SU-DHL-6 (cell line): Measurements from ENCODE around the gene PPARG.

ENCODE experiments used
- H2AFZ ChIP-seq: fragments of 200-600 bp; sonication (generic); 2 replicates; pipeline ENCODE4 v1.6.1; 2014; ENCODE audit warnings: low read depth, mild to moderate bottlenecking, moderate library complexity, mixed read lengths, antibody characterized with exemption, low read length; ENCODE audit not compliant: severe bottlenecking
- H3F3A ChIP-seq: fragments of 200-600 bp; shearing (Covaris generic); 2 replicates; pipeline ENCODE4 v1.6.0; 2016; ENCODE audit warnings: antibody characterized with exemption, mild to moderate bottlenecking; ENCODE audit not compliant: insufficient read depth
- H3K27ac ChIP-seq: fragments of 200-600 bp; sonication (generic); 2 replicates; pipeline ENCODE4 v1.5.1; 2016; ENCODE audit warnings: low read depth, mild to moderate bottlenecking, low read length, moderate library complexity, mixed read lengths
- H3K27me3 ChIP-seq: fragments of 200-600 bp; sonication (generic), shearing (Covaris generic); 2 replicates; pipeline ENCODE4 v1.6.0; 2014; ENCODE audit warnings: mild to moderate bottlenecking, low read length
- H3K36me3 ChIP-seq: fragments of 200-600 bp; sonication (generic); 2 replicates; pipeline ENCODE4 v1.6.1; 2014; ENCODE audit warnings: mild to moderate bottlenecking, low read length, mixed read lengths
- H3K4me2 ChIP-seq: fragments of 300-600, 200-600 bp; shearing (Covaris generic), sonication (generic); 2 replicates; pipeline ENCODE4 v1.6.0; 2014; ENCODE audit warnings: low read length, low read depth, mild to moderate bottlenecking; ENCODE audit not compliant: poor library complexity, severe bottlenecking
- H3K4me3 ChIP-seq: fragments of 200-600 bp; sonication (generic); 2 replicates; pipeline ENCODE4 v1.5.1; 2014; ENCODE audit warnings: antibody characterized with exemption, low read length, mild to moderate bottlenecking, mixed read lengths; ENCODE audit not compliant: insufficient read depth, poor library complexity, severe bottlenecking
- H3K79me2 ChIP-seq: fragments of 200-600 bp; sonication (generic); 2 replicates; pipeline ENCODE4 v1.6.1; 2014; ENCODE audit warnings: mild to moderate bottlenecking, low read length, moderate library complexity; ENCODE audit not compliant: insufficient read depth
- H3K9ac ChIP-seq: fragments of 200-600 bp; sonication (generic); 2 replicates; pipeline ENCODE4 v1.7.0; 2014; ENCODE audit warnings: mild to moderate bottlenecking, low read length
- H3K9me2 ChIP-seq: fragments of 200-600 bp; sonication (generic); replicated peaks from 2 replicates; pipeline ENCODE4 v1.6.1; 2014; ENCODE audit warnings: low read length; ENCODE audit not compliant: insufficient read depth
- H3K9me3 ChIP-seq: fragments of 200-600 bp; sonication (generic); 2 replicates; pipeline ENCODE4 v1.6.1; 2014; ENCODE audit warnings: low read length, mixed read lengths; ENCODE audit not compliant: insufficient read depth
- H4K20me1 ChIP-seq: fragments of 200-600 bp; sonication (generic); 2 replicates; pipeline ENCODE4 v1.6.1; 2014; ENCODE audit warnings: low read depth, mild to moderate bottlenecking, antibody characterized with exemption, low read length, moderate library complexity, mixed read lengths
- EZH2phosphoT487 ChIP-seq: fragments of 200-600 bp; sonication (generic), shearing (Covaris generic); conservative IDR thresholded peaks from 2 replicates; pipeline ENCODE4 v1.6.1; 2018; ENCODE audit warnings: mild to moderate bottlenecking, antibody characterized with exemption, low read length, moderate library complexity, mixed read lengths
- TF ChIP-seq, protein P1 (sequence below): fragments of 200-600 bp; sonication (generic); IDR thresholded peaks from one replicate; pipeline ENCODE4 v1.5.1; 2017; ENCODE audit warnings: antibody characterized with exemption, mild to moderate bottlenecking, low read length, moderate library complexity; ENCODE audit not compliant: insufficient read depth, poor library complexity, severe bottlenecking

Gene PPARG

DNA sequence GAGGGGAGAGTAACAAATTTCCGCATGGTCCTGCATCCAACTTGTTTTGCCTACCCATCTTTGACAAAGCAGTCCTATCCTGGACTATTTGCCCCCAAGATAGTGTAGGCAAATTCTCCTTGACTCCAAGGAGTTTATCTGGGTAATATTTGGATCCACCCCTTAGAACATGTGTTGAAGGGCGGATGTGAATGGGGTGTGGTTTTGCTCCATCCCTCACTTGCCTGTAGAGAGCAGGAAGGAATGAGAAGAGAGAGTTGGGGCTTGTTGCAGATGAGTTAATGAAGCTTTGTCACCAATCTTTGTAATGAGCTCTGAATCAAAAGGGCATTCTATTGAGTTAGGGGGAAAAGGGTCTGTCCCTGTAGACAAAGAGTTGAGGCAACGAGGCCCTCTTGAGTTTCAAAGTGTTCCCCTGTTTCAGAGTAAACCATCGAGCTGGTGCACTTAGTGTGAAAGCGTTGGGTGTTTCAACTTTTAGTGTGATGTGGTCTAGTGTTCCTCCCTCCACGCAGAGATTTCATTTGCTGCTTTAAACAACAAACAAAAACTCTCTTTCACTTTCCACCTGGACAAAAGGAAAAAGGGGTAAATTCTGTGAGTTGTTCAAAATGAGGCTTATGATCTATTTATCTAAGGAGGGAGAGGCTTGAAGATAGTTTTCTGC is 42.2 kb upstream of the PPARG start:
- H3F3A ChIP-seq = no peaks in the 10 kb centered on the region
- H3K9ac ChIP-seq = no peak overlapping the region
- no peaks in the 10 kb centered on the region for H3K27me3 ChIP-seq
- H3K9me3 ChIP-seq = 0 out of 2 replicates have a peak, but pooled peaks cover 9% of the 10 kb centered on the region
- no peaks in the 10 kb centered on the region for H4K20me1 ChIP-seq
- no peaks in the 10 kb centered on the region for H3K36me3 ChIP-seq
- TF ChIP-seq, protein P1, sequence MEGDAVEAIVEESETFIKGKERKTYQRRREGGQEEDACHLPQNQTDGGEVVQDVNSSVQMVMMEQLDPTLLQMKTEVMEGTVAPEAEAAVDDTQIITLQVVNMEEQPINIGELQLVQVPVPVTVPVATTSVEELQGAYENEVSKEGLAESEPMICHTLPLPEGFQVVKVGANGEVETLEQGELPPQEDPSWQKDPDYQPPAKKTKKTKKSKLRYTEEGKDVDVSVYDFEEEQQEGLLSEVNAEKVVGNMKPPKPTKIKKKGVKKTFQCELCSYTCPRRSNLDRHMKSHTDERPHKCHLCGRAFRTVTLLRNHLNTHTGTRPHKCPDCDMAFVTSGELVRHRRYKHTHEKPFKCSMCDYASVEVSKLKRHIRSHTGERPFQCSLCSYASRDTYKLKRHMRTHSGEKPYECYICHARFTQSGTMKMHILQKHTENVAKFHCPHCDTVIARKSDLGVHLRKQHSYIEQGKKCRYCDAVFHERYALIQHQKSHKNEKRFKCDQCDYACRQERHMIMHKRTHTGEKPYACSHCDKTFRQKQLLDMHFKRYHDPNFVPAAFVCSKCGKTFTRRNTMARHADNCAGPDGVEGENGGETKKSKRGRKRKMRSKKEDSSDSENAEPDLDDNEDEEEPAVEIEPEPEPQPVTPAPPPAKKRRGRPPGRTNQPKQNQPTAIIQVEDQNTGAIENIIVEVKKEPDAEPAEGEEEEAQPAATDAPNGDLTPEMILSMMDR = no peak
- TF ChIP-seq EZH2phosphoT487 = no peak
- no peak overlapping the region for H3K27ac ChIP-seq
- H3K4me3 ChIP-seq = no peak overlapping the region
- no peaks in the 10 kb centered on the region for H3K79me2 ChIP-seq
- H2AFZ ChIP-seq = no peak overlapping the region
- no peak overlapping the region for H3K4me2 ChIP-seq
- H3K9me2 ChIP-seq = no peaks in the 10 kb centered on the region

DNA sequence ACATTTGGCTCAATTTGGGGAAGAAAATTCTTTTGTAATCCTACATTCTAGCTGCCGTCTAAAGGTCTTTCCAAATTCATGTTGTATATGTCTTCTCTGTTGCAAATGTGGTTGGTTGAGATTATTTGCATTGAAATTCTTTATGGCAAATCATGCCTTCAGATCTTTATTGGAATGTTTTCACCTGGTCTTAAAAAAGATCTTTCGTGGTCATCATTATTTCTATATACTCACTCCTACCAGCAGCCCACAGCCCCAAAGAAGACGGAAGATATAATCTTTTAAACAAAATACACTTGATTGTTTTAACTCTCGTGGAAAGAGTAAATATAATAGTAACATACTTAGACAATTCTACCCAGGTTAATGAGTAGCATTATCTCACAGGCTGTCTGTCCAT is 41.5 kb upstream of the PPARG start:
- H3K9ac ChIP-seq = no peak overlapping the region
- no peaks in the 10 kb centered on the region for H3F3A ChIP-seq
- no peaks in the 10 kb centered on the region for H3K9me2 ChIP-seq
- H3K36me3 ChIP-seq = no peaks in the 10 kb centered on the region
- no peak overlapping the region for H3K4me3 ChIP-seq
- no peak overlapping the region for H3K4me2 ChIP-seq
- no peaks in the 10 kb centered on the region for H4K20me1 ChIP-seq
- TF ChIP-seq EZH2phosphoT487 = no peak
- TF ChIP-seq, protein P1 = no peak
- H3K27ac ChIP-seq = no peak overlapping the region
- 0 out of 2 replicates have a peak, but pooled peaks cover 9% of the 10 kb centered on the region for H3K9me3 ChIP-seq
- H3K27me3 ChIP-seq = no peaks in the 10 kb centered on the region
- no peak overlapping the region for H2AFZ ChIP-seq
- H3K79me2 ChIP-seq = no peaks in the 10 kb centered on the region

DNA sequence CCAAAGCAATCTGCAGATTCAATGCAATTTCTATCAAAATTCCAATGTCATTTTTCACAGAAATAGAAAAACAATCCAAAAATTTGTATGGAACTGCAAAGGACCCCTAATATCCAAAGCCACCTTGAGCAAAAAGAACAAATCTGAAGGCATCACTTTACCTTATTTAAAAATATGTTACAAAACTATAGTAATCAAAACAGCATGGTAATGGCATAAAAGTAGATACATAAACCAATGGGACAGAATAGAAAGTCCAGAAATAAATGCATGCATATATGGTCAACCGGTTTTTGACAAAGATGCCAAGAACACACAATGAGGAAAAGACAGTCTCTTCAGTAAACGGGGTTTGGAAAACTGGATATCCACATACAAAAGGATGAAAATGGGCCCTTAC is 39.4 kb upstream of the PPARG start:
- Histone ChIP-seq H3K9me3 (0 out of 2 replicates have a peak, but pooled peaks cover 9% of the 10 kb centered on the region), H2AFZ (no peak overlapping the region), H3K27me3 (0 out of 2 replicates have a peak, but pooled peaks cover 3% of the 10 kb centered on the region), H3K9me2 (no peaks in the 10 kb centered on the region), H4K20me1 (no peaks in the 10 kb centered on the region), H3F3A (no peaks in the 10 kb centered on the region), H3K9ac (no peak overlapping the region), H3K36me3 (no peaks in the 10 kb centered on the region), H3K27ac (no peak overlapping the region), H3K79me2 (no peaks in the 10 kb centered on the region), H3K4me2 (no peak overlapping the region), H3K4me3 (no peak overlapping the region)
- TF ChIP-seq, protein P1 = no peak
- TF ChIP-seq EZH2phosphoT487 = no peak
